DMS79 (cell line): ENCODE results near the gene STX18.
"Not testable (repeated sequence)": the region's sequence is repeated elsewhere in the genome, so short reads cannot be mapped to it uniquely, and the experiment has no call there.

Experiments used
- DNase-seq: peaks from one replicate; lab custom pipeline; 2025; lab: John Stamatoyannopoulos, UW

STX18 gene

DNA sequence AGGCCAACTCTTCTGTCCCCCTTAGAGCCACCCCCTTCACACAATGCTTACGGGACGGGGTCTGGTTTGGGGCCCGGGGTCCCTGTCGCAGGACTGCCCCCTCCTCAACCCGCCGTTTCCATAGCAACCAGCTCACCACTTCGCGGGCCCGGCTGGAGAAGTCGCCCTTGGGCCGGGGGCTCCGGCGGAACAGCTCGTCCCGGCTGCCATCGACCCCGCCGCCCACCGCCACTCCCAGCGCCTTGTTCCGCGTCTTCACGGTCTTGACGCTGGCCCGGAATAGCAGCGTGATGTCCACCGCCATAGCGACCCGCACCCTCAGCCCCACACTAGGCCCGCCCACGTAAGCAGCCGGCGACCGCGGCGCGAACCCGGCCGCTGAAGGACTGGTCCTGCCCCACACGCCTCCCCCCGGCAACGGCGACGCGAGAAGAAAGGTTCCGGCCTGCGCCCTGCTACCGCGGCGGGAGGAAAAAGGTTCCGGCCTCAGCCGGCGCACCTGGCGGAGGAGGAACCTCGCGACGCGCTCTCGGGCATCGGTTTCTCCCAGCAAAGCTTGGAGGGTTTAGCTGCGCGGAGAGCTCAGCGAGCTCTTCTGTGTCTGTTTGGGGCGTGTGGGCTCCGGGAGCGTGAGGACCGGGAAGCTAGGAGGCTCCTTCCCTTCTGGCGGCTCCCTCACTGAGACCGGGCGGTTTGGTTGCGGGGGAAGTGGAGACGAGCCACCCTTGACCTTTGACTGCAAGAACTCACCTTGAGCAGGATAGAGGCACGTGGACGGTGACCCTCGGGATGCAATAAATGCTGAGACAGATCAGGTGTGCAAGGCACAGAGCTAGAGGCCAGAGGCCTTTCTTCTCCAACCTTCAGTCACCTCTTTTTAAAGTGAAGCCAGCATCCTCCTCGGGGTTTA, at the start of gene STX18:
Gene STX18 (minus strand): TSS at position 388 of the 910 bp plus-strand sequence. CDS start 84 bp downstream, at position 304.
- DNase-seq = peak; percentile 9

- DNase-seq = no peak
Measured at GRCh38 chr4:4591071-4591470, 49.2 kb upstream of the STX18 start.

DNA sequence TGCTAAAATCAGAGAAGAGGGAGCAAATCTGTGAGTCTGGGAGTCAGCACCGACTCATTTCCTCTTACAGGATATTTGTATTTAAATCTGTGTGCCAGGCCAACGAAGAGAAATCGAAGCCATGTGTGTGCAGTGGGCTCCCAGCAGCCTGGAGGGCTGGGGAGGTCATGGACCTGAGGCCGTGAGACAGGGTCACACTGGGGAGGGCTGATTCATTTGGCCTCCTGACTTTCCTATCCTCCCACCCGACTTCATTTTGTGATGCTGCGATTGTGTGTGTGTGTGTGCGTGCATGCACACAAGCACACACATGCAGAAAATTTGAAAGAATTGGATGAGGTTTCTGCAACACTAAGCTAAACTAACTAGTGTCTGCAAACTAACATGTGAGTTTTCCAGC, 48.7 kb upstream of the STX18 start:
- no peak for DNase-seq

DNA sequence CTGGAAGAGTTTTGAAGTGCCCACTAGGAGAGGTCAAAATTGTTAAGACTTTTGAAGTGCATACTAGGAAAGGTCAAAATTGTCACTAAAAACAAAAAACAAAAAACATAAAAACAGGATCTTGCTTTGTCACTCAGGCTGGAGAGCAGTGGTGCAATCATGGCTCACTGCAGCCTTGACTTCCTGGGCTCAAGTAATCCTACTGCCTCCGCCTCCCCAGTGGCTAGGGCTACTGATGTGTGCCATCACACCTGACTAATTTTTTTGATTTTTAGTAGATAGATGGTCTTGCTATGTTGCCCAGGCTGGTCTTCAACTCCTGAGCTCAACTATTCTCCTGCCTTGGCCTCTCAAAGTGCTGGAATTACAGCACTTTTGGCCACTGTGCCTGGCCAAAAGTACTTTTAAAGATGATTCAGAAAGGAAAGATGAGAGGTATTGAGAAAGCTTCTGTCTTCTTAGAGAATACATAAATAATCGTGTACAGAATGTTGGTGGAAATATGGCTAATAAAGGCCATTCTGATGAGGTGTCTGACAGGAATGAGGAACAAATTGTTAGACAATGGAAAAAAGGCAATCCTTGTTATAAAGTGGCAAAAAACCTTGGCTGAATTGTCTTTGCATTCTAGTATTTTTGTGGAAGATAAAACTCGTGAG, 43.3 kb upstream of the STX18 start:
- DNase-seq = no peak

GRCh38 chr4:4583606-4584005, 41.8 kb upstream of the STX18 start:
- no peak for DNase-seq

- no peak for DNase-seq
Measured at GRCh38 chr4:4582653-4583052, 40.8 kb upstream of the STX18 start.

DNA sequence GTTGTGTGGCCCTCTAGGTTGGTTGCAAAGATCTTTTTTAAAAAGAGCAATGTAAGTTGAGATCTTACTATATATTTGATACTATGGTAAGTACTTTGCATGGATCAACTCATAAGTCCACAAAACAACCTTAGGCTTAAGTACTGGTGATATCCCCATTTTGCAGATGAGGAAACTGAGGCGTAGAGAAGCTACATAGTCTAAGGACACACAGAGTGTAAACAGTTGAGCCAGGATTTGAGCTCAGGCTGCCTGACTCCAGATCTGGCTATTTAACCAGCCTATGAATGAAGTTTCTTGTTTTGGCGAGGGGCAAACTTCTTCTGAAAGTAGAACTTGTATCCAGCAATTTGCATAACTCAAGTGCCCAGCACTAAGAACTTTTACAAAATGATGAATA, 38.6 kb upstream of the STX18 start:
- no peak for DNase-seq

GRCh38 chr4:4578981-4579380, 37.1 kb upstream of the STX18 start:
- DNase-seq = no peak

GRCh38 chr4:4577359-4577875, 35.6 kb upstream of the STX18 start:
- DNase-seq = no peak

DNA sequence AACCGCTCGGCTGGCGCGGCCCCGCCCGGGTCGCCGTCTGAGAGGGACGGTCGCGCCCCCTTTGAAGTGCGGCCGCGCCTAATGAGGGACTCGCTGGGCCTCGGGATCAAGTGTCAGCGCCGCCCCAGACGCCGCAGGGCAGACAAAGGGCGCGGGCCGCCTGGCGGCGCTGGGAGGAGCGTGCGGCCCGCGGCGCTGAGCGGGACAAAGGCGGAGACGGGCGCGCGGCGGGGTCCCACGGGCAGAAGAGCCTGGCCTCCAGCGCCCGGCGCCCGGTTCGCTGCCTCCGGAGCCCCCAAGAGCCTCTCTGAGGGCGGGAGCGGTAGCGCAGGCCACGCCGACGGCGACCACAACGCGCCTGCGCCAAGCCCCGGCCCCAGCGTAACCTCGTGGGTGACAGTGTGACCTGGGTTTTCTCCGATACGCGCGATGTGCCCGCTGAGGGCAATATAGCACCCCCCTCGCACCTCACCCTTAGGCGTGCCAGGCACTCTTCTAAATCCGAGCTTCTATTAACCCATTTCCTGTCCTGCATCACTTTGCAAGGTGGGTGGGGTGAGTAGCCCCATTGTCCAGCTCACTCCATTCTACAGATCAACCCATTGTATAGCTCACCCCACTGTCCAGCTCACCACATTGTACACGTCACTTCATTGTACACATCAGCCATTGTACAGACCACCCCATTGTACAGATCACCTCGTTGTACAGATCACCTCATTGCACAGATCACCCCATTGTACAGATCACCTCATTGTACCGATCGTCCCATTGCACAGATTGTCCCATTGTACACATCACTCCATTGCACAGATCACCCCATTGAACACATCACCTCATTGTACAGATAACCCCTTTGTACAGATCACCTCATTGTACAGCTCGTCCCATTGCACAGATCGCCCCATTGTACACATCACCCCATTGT, 33.7 kb upstream of the STX18 start:
- DNase-seq = no peak

- DNase-seq = no peak
Measured at GRCh38 chr4:4574792-4575191, 32.9 kb upstream of the STX18 start.

DNA sequence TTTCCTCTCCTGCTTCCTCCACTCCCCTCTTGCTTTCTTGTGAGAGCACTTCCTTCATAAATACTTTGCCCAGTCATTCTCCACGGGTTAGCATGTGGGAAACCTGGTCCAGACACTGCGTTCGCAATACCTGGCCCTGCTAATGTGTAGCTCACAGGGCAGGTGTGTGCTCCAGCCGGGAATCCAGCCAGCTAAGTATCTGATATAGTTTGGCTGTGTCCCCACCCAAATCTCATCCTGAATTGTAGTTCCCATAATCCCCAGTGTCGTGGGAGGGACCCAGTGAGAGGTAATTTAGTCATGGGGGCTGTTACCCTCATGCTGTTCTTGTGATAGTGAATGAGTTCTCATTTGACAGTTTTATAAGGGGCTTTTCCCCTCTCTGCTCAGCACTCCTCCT, 32.2 kb upstream of the STX18 start:
- no peak for DNase-seq

DNA sequence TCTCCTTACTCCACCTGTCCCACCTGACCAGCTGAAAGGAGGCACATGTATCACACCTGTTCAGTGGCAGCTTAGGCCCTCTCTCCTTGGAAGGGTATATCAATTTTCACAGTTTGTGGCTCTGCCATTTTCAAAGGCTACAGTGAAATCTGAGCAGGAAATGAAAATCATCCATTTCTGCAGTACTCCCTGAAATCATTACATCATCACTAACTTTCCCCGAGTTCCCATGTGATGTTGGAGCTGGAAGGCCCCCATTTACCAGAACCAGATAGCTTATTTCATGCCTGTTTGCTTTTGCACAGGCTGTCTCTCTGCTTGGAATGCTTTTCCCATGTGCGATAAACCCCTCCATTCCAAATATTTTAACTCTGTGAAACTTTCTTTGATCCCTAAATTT, 31.0 kb upstream of the STX18 start:
- no peak for DNase-seq

GRCh38 chr4:4569861-4570260, 28.0 kb upstream of the STX18 start:
- not testable (repeated sequence) for DNase-seq

- no peak for DNase-seq
Measured at GRCh38 chr4:4568806-4569427, 27.1 kb upstream of the STX18 start.

- not testable (repeated sequence) for DNase-seq
Measured at GRCh38 chr4:4566359-4566758, 24.5 kb upstream of the STX18 start.

- DNase-seq = no peak
Measured at GRCh38 chr4:4564522-4564921, 22.7 kb upstream of the STX18 start.

- no peak for DNase-seq
Measured at GRCh38 chr4:4560642-4561041, 18.8 kb upstream of the STX18 start.

- no peak for DNase-seq
Measured at GRCh38 chr4:4560136-4560535, 18.3 kb upstream of the STX18 start.

GRCh38 chr4:4559596-4559995, 17.7 kb upstream of the STX18 start:
- no peak for DNase-seq

GRCh38 chr4:4558881-4559280, 17.0 kb upstream of the STX18 start:
- DNase-seq = no peak

GRCh38 chr4:4555916-4556315, 14.1 kb upstream of the STX18 start:
- no peak for DNase-seq
